Measurements from ENCODE around the gene RPS24. TPM values are rescaled to one million over a fixed set of nuclear protein-coding genes. Genes with fewer than 3 reads are reported as not detected.
"Not testable (repeated sequence)": the region's sequence is repeated elsewhere in the genome, so short reads cannot be mapped to it uniquely, and the experiment has no call there.

Gene RPS24
- total and polyA plus RNA-seq, 2 of the 8 experiments (the other 6 are each of a cell fraction or from before 2014, with no cell fraction given): 2,128 to 3,943 TPM

DNA sequence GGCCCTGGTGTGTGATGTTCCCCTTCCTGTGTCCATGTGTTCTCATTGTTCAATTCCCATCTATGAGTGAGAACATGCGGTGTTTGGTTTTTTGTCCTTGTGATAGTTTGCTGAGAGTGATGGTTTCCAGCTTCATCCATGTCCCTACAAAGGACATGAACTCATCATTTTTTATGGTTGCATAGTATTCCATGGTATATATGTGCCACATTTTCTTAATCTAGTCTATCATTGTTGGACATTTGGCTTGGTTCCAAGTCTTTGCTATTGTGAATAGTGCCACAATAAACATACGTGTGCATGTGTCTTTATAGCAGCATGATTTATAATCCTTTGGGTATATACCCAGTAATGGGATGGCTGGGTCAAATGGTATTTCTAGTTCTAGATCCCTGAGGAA is 31.3 kb downstream of the RPS24 start:
- H2BK20ac ChIP-seq (ENCODE audit: low read length); FAIRE-seq; H2BK5ac ChIP-seq (ENCODE audit: low read depth, low read length); H3K4me2 ChIP-seq (ENCODE audit: insufficient read depth in 1 of 2, low read depth in 2 of 2, low read length in 2 of 2); H2BK12ac ChIP-seq (ENCODE audit: low read depth, low read length); H2AK5ac ChIP-seq (ENCODE audit: low read depth, low read length); H3K79me1 ChIP-seq (ENCODE audit: low read depth, low read length); H3K14ac ChIP-seq (ENCODE audit: insufficient read length); H3K9ac ChIP-seq (replicated peaks in 1 of 4; ENCODE audit: extremely low read depth in 1 of 4, low read depth in 3 of 4, low read length in 3 of 4); H4K8ac ChIP-seq (ENCODE audit: extremely low read depth, insufficient read depth, low read length); H3K56ac ChIP-seq (replicated peaks; ENCODE audit: insufficient read length, low read depth, low read length); H4K5ac ChIP-seq (ENCODE audit: insufficient read length, low read depth, low read length); H3K4me1 ChIP-seq (replicated peaks in 1 of 4; ENCODE audit: control insufficient read depth in 3 of 4, insufficient read depth in 4 of 4, low read length in 3 of 4); H2BK120ac ChIP-seq (replicated peaks; ENCODE audit: low read depth, low read length); H3K23me2 ChIP-seq (ENCODE audit: low read depth, low read length); H3K27me3 ChIP-seq (replicated peaks in 1 of 4; ENCODE audit: control insufficient read depth in 3 of 4, extremely low read depth in 1 of 4, insufficient read depth in 3 of 4, low read length in 3 of 4); H3K4me3 ChIP-seq (ENCODE audit: extremely low read depth in 1 of 4, insufficient read depth in 2 of 4, low read depth in 3 of 4, low read length in 4 of 4); H3K23ac ChIP-seq (ENCODE audit: insufficient read length); H2AFZ ChIP-seq (ENCODE audit: low read length); H3K18ac ChIP-seq (ENCODE audit: extremely low read depth, low read length); POLR2A ChIA-PET (ENCODE audit: partially characterized antibody); H3K36me3 ChIP-seq (ENCODE audit: control insufficient read depth in 2 of 4, insufficient read depth in 4 of 4, low read length in 3 of 4); H3K27ac ChIP-seq (ENCODE audit: low read depth, low read length); H3K9me3 ChIP-seq (ENCODE audit: insufficient read depth in 2 of 2, low read depth in 1 of 2, low read length in 1 of 2); H4K20me1 ChIP-seq (replicated peaks in 1 of 2; ENCODE audit: control insufficient read depth in 1 of 2, insufficient read depth in 2 of 2, low read length in 2 of 2); H2BK15ac ChIP-seq (ENCODE audit: low read length); H3K79me2 ChIP-seq (ENCODE audit: control insufficient read depth in 1 of 2, insufficient read depth in 2 of 2, low read length in 2 of 2); DNase-seq (ENCODE audit: low read depth in 1 of 2, low spot score in 2 of 2); H3K4ac ChIP-seq (replicated peaks; ENCODE audit: insufficient read length, low read depth, low read length); H4K91ac ChIP-seq (replicated peaks; ENCODE audit: insufficient read length, low read length): not testable (repeated sequence)
- WGBS, 2 experiments (ENCODE audit: extremely low coverage in 1 of 2, insufficient coverage in 1 of 2, insufficient read length in 1 of 2, insufficient replicate concordance in 2 of 2, low coverage in 1 of 2, low lambda C conversion rate in 2 of 2, missing lambda C conversion rate in 1 of 2): no CpG with 5 or more reads among the region's 2 CpGs
- CTCF ChIA-PET (ENCODE audit: partially characterized antibody): interaction anchor here (1.0 kb wide), 1 partner anchor 44 kb away, joined by 4 read pairs; no protein-coding TSS in a partner anchor
